Endodermal cell (in vitro differentiated cells): ENCODE results near the gene NUDCD2. TPM values are rescaled to one million over a fixed set of nuclear protein-coding genes. Genes with fewer than 3 reads are reported as not detected.

Experiments
- DNase-seq: peaks from one replicate; pipeline ENCODE4 v3.0.0-alpha.2; 2017
- H3K27ac ChIP-seq: 2 replicates; pipeline ENCODE4 v1.5.1; 2013; ENCODE audit warnings: mild to moderate bottlenecking, low read depth, low read length, moderate library complexity
- H3K27me3 ChIP-seq: 2 replicates; pipeline ENCODE4 v1.6.1; 2013; ENCODE audit warnings: mild to moderate bottlenecking, low read length, moderate library complexity; ENCODE audit not compliant: insufficient read depth, control insufficient read depth, poor library complexity, severe bottlenecking
- H3K36me3 ChIP-seq: 2 replicates; pipeline ENCODE4 v1.7.0; 2013; ENCODE audit warnings: mild to moderate bottlenecking, low read length, moderate library complexity; ENCODE audit not compliant: control insufficient read depth, insufficient read depth
- H3K4me1 ChIP-seq: one replicate; pipeline ENCODE4 v1.7.0; 2013; ENCODE audit warnings: low read length; ENCODE audit not compliant: control insufficient read depth, insufficient read depth
- H3K4me3 ChIP-seq: 2 replicates; pipeline ENCODE4 v1.5.1; 2013; ENCODE audit warnings: mild to moderate bottlenecking, low read length, moderate library complexity
- H3K9ac ChIP-seq: 2 replicates; pipeline ENCODE4 v1.6.1; 2013; ENCODE audit warnings: mild to moderate bottlenecking, low read length, moderate library complexity; ENCODE audit not compliant: poor library complexity, severe bottlenecking; ENCODE audit errors: extremely low read depth
- H3K9me3 ChIP-seq: 2 replicates; pipeline ENCODE4 v1.6.1; 2013; ENCODE audit warnings: mild to moderate bottlenecking, low read length, moderate library complexity; ENCODE audit not compliant: control insufficient read depth
- H3K27ac Mint-ChIP-seq: 2 replicates; pipeline ENCODE4 v1.8.0; 2020; ENCODE audit warnings: mixed read lengths
- H3K27me3 Mint-ChIP-seq: 2 replicates; pipeline ENCODE4 v1.8.0; 2021; ENCODE audit warnings: mild to moderate bottlenecking, mixed read lengths; ENCODE audit not compliant: insufficient read depth
- H3K36me3 Mint-ChIP-seq: 2 replicates; pipeline ENCODE4 v1.8.0; 2020; ENCODE audit warnings: low read depth, mixed read lengths
- H3K4me1 Mint-ChIP-seq: 2 replicates; pipeline ENCODE4 v1.8.0; 2020; ENCODE audit warnings: mixed read lengths
- H3K4me3 Mint-ChIP-seq: 2 replicates; pipeline ENCODE4 v1.8.0; 2020; ENCODE audit warnings: mild to moderate bottlenecking, moderate library complexity, mixed read lengths
- H3K9me3 Mint-ChIP-seq: 2 replicates; pipeline ENCODE4 v1.8.0; 2020; ENCODE audit warnings: mild to moderate bottlenecking, mixed read lengths
- WGBS, 2 experiments: methylation state at CpG; one replicate each; pipeline versions ENCODE4 v1.1.5 to v1.1.7; 2013; ENCODE audit warnings: missing lambda C conversion rate in 2 of 2, mixed read lengths in 1 of 2; ENCODE audit not compliant: insufficient coverage in 1 of 2, insufficient read length in 1 of 2; 5-methylcytosine and 5-hydroxymethylcytosine counted together
- total RNA-seq, 2 donors: library from RNA; stranded (reverse); fragmentation: NEBNext Ultra II Directional in 1 of 2; extraction: Animal tissue kit (Norgen Biotek cat#: 25700) in 1 of 2; gene quantifications; 2 replicates in 1 of 2; 3 replicates in 1 of 2; pipeline ENCODE4 v1.2.1, GENCODE V29; 2021
- TF ChIP-seq, protein P1 (sequence below): fragments of 200-600 bp; sonication (generic); conservative IDR thresholded peaks from 2 replicates; pipeline ENCODE4 v1.5.0; 2021; ENCODE audit warnings: antibody characterized with exemption, mild to moderate bottlenecking

The NUDCD2 gene
- total RNA-seq, 2 donors from 2014 or later: 36.0 to 73.0 TPM

DNA sequence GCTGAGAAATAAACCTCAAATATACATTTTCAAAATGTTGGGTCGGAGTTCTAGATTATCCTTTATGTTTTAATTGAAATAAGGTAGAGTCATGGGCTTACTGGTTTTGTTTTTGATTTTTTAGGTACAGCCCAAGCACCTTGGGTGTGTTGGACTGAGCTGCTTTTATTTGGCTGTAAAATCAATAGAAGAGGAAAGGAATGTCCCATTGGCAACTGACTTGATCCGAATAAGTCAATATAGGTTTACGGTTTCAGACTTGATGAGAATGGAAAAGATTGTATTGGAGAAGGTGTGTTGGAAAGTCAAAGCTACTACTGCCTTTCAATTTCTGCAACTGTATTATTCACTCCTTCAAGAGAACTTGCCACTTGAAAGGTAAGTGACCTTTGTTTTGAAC is 18.9 kb downstream of the NUDCD2 start:
- Histone ChIP-seq H3K27ac (no peak overlapping the region), H3K9ac (peak overlapping the region; percentile 98), H3K36me3 (peaks cover 79% of the 10 kb centered on the region), H3K4me3 (peak overlapping the region; percentile 100), H3K4me1 (peaks cover 2% of the 10 kb centered on the region), H3K9me3 (no peaks in the 10 kb centered on the region), H3K27me3 (no peaks in the 10 kb centered on the region)
- H3K27me3 Mint-ChIP-seq: no peaks in the 10 kb centered on the region
- peaks cover 75% of the 10 kb centered on the region for H3K36me3 Mint-ChIP-seq
- no peak for DNase-seq
- peaks cover 20% of the 10 kb centered on the region for H3K4me1 Mint-ChIP-seq
- H3K9me3 Mint-ChIP-seq: no peaks in the 10 kb centered on the region
- H3K27ac Mint-ChIP-seq: peak overlapping the region; percentile 66
- TF ChIP-seq, protein P1, sequence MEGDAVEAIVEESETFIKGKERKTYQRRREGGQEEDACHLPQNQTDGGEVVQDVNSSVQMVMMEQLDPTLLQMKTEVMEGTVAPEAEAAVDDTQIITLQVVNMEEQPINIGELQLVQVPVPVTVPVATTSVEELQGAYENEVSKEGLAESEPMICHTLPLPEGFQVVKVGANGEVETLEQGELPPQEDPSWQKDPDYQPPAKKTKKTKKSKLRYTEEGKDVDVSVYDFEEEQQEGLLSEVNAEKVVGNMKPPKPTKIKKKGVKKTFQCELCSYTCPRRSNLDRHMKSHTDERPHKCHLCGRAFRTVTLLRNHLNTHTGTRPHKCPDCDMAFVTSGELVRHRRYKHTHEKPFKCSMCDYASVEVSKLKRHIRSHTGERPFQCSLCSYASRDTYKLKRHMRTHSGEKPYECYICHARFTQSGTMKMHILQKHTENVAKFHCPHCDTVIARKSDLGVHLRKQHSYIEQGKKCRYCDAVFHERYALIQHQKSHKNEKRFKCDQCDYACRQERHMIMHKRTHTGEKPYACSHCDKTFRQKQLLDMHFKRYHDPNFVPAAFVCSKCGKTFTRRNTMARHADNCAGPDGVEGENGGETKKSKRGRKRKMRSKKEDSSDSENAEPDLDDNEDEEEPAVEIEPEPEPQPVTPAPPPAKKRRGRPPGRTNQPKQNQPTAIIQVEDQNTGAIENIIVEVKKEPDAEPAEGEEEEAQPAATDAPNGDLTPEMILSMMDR: no peak
- WGBS, 2 experiments: 92% methylated on average over 3 of the region's 3 CpGs; no CpG with 5 or more reads in 1 of the 2 experiments
- peak overlapping the region; percentile 96 for H3K4me3 Mint-ChIP-seq

DNA sequence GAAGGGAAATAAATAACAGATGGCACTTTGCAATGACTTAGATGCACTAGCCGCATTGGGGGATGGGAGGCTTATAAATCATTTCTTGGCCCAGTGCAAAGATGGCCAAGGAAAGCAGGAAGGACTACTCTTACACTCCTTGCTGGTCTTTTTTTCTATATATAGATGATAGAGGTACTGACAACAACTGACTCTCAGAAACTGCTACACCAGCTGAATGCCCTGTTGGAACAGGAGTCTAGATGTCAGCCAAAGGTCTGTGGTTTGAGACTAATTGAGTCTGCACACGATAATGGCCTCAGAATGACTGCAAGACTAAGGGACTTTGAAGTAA is 20.8 kb downstream of the NUDCD2 start:
- Mint-ChIP-seq H3K27me3 (no peaks in the 10 kb centered on the region), H3K4me1 (peaks cover 27% of the 10 kb centered on the region), H3K36me3 (peaks cover 58% of the 10 kb centered on the region), H3K4me3 (peak overlapping the region; percentile 96), H3K27ac (peak overlapping the region; percentile 94), H3K9me3 (no peaks in the 10 kb centered on the region)
- Histone ChIP-seq H3K27me3 (no peaks in the 10 kb centered on the region), H3K4me3 (peak overlapping the region; percentile 100), H3K27ac (no peak overlapping the region), H3K9me3 (no peaks in the 10 kb centered on the region), H3K4me1 (peaks cover 8% of the 10 kb centered on the region), H3K9ac (peak overlapping the region; percentile 98), H3K36me3 (peaks cover 60% of the 10 kb centered on the region)
- 40 to 41% methylated on average over 1 to 2 of the region's 2 CpGs for WGBS, 2 experiments
- TF ChIP-seq, protein P1: no peak
- DNase-seq: no peak

DNA sequence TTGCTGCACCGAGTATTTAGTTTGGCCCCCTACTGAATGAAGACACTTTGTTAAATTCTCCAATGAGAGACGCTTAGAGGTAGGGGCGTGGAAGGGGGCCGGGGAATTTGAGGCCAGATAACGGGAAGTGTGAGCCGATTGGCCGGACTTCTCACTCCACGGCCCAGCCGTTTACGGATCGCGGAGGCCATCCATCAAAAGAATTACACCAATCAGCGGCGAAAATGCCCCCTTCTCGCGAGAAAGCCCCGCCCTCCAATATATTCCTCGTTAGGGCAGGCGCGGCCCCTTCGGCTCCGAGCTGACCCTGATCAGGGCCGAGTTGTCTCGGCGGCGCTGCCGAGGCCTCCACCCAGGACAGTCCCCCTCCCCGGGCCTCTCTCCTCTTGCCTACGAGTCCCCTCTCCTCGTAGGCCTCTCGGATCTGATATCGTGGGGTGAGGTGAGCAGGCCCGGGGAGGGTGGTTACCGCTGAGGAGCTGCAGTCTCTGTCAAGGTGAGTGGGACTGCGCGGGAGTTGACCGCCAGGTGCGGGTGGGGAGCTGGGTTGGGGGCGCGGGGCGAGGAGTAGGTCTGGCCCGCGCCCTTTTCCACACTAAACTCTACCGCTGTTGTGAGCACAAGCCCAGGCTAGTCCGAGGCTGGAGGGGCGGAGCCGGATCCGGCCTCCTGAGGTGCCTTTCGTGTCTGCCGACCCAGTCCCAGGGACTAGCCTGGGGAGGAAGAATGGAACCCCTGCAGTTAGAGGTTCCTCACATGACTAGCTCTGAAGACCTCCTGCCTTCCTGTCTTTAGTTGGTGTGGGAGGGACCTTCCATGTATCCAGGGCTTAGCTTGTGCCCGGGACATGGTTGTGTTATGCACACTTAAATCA is 22.4 kb downstream of the NUDCD2 start, which contains the start of gene CCNG1:
Gene CCNG1 (plus strand): TSS at position 287 of the 874 bp plus-strand sequence. CDS start 1,662 bp downstream, outside the sequence.
- Mint-ChIP-seq H3K36me3 (peaks cover 45% of the 10 kb centered on the region), H3K27me3 (no peaks in the 10 kb centered on the region), H3K27ac (peak within 1 kb of the TSS; percentile 94), H3K9me3 (no peaks in the 10 kb centered on the region), H3K4me1 (peaks cover 41% of the 10 kb centered on the region), H3K4me3 (peak within 1 kb of the TSS; percentile 96)
- Histone ChIP-seq H3K9me3 (no peaks in the 10 kb centered on the region), H3K9ac (peak within 1 kb of the TSS; percentile 98), H3K27ac (peak within 1 kb of the TSS; percentile 96), H3K4me1 (peaks cover 11% of the 10 kb centered on the region), H3K27me3 (no peaks in the 10 kb centered on the region), H3K4me3 (peak within 1 kb of the TSS; percentile 100), H3K36me3 (peaks cover 45% of the 10 kb centered on the region)
- WGBS, 2 experiments: 0 to 1% methylated on average over 13 to 51 of the region's 51 CpGs
- TF ChIP-seq, protein P1: peak; percentile 15
- peak; percentile 98 for DNase-seq
